Suppressor macrophage (primary cell): ENCODE results near the gene IGFBP2.

Experiments used
- DNase-seq, 4 experiments: peaks; one replicate each; pipeline ENCODE4 v3.0.0-alpha.2; 2020 to 2022

IGFBP2 gene

DNA sequence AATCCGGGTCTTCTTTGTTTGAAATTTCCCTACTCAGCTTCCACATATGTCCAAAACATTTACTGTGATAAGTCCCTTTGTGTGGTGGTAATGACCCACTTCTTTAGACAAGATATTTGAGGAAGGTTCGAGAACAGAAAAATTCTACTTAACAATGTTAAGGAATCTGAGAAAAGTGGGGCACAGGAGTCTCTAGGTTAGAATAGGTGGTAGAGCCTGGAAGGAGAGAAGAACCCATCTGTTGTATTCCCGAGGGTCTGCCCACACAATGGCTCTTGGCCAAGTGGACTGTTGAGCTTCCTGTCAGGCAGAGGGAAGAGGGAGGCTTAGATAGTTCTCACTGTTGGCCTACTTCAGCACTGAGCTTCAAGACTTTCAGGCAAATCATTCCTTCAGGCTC is 4.3 kb downstream of the IGFBP2 start:
- DNase-seq = no peak

- no peak for DNase-seq
These were observed 10.9 kb downstream of the IGFBP2 start for GRCh38 chr2:216643986-216644659.

DNA sequence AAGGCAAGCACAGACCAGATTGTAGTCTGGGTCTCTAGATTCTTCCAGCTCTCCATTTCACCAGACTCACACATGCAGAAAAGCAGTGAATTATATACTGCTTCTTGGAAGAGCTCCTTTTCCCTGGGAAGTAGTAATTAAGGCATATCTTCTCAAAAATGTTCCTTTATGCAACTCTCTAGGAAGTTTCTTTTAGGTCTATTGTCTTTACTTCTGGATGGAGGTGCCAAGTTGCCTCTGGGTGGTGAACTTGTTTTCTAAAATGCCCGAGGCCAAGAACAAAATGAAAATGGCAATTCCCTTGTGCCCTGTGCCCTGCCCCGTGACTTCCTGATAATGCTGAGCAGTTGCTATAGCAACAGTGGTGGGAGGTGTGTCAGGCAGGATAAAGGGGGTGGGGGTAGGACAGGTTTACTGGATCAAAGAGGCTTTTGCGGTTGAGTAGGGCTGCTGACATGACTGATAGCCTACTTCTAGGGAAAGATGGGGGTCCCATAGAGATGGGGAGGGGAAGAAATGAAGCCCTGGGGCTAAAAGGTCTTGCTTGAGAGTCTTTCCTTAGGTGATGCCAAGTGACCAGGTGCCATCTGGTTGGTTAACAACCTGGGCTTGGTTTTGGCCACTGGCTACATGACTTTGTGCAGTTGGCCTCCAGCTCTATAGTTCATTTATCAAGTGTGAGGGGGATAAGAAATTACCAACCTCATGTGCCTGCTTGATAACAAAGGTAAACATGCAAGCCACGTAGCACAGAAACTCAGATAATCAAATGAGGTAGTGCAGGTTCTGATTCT is 11.8 kb downstream of the IGFBP2 start:
- DNase-seq = no peak

- no peak for DNase-seq
These were observed 12.4 kb downstream of the IGFBP2 start for GRCh38 chr2:216645636-216645950.

DNA sequence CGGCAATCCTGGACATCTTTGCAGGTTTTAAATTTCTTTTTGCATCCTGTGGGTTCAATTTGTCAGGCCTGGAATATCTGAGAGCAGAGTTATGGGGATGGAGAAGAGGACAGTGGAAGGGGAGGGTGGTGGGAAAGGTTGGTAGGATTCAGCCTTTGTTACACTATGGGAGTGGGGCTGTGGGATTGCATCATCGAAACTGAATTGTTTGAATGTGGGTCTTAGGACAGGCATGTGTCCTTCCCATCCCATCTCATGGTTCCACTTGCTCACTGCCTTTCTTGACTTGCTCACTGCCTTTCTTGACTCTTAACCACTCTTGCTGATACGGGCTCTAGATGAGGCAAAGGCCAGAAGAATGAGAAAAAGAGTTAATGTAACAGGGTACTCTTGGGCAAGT is 12.9 kb downstream of the IGFBP2 start:
- DNase-seq = no peak

GRCh38 chr2:216648105-216648504 is 14.9 kb downstream of the IGFBP2 start:
- DNase-seq = no peak

DNA sequence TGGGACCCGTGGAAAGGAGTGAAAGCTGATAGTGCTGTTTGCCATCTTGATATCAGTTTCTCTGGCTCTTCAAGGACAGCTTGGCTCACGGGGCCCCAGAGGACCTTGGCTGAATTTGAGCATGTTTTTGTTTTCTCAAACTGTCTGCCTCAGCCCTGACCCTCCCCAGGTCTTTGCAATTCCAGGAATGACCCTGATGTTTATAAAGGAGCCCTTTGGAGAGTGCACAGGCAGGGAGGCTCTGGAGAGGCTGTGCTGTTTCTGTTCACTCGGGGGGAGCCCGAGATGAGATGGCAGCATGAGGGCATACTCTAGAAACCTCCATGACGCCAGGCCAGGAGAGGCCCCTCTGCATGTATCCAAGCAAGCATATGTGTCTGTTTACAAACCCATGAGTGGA is 16.4 kb downstream of the IGFBP2 start:
- no peak for DNase-seq

GRCh38 chr2:216650626-216651257 is 17.5 kb downstream of the IGFBP2 start:
- no peak for DNase-seq

DNA sequence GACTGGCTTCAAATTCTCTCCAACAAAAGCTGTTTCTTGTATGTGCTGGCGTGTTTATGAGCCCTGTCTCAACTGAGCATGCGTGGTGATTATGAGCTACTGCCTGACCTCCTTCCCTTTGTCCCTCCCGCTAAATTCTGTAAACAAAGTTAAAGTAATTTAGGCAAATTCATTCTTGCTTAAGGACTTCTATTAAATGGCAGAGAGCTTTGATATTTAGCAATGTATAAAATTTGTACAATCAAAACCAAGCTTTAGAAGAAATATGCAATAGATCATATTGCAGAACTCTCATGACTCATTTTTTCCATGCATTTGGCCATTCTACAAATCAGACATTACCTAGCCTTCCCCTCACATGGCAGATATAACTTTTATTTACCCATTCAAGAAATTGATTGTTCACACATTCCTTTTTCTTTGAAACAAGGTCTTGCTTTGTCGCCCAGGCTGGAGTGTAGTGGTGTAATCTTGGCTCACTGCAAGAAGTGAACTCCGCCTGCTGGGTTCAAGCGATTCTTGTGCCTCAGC is 18.2 kb downstream of the IGFBP2 start:
- DNase-seq = peak in 1 of 4 experiments; percentile 18

DNA sequence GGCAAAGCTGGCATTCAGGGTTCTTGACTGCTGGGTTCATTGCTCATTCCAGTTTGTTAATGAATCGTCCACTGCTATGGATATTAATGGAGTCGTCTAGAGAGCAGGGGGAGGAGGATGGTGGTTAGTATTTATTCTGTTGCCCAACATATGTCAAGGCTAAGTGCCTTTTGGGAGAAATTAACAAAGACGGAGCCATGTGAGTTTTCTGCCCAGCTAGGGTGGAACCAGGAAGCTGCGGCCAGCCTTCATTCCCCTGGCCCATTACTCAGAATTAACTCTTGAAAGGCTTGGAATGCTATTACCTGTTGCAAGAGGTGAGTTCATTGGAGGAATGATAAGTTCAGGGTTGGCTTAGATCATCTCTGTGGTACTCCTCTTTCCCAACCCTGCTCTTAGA is 19.3 kb downstream of the IGFBP2 start:
- no peak for DNase-seq

DNA sequence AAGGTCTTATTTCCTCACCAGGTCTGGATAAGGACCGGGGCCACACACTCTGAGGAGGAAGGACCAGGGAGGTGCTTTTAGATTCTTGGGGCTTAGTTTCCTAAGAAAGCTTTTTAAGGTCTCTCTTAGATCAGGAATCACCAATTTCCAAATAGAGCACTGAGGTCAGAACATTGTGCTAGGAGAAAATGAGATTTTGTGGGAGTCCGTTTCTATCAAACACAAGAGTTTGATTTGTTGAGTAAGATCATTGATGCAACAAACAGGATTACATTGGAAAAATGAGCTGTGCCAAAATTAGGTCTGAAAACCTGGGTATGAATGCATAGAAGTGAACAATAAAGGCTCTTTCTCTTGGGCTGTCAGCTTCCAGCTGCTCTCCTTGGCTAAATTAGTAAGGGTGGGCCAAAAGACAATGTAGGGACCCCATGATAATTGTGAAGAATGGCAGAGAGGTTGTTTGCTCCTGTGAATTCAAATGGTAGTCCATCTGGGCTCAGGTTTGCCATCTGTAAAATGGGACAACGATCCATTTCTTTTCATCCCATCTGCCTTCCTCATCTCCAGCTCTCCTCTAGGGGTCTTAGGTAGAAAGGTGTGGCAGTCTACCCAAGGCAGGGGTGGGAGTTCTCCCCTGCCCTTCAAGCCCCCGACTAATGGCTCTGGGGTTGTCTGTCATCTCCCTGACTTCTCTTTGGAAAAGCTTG is 20.0 kb downstream of the IGFBP2 start:
- DNase-seq = no peak

- no peak for DNase-seq
These were observed 20.7 kb downstream of the IGFBP2 start for GRCh38 chr2:216653931-216654365.

DNA sequence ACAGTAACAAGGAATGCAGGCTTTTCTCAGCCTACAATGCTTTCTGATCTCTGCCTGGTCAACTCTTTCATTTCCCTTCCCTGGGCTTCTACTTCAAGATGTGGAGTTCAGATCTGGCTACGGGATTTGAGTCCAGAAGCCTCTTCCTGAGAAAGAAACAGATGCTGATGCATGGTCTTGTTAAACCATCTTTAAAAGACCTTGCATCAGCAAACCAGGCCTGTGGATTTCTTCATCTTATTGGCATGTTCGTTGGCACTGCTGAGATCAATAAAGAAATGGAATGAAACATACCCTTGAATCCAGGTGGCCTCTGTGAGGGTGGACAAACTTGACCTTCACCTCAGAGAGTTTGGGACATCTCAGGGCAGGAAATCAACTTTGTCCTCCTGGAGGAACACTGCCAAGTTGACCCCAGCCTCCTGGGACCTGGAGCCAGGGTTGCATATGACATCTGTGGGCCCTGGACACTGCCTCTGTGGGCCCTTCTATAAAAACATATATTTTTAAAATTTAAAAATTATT is 21.4 kb downstream of the IGFBP2 start:
- DNase-seq = no peak

GRCh38 chr2:216657086-216657855 is 24.1 kb downstream of the IGFBP2 start:
- DNase-seq = no peak

GRCh38 chr2:216657980-216658379 is 24.8 kb downstream of the IGFBP2 start:
- no peak for DNase-seq

DNA sequence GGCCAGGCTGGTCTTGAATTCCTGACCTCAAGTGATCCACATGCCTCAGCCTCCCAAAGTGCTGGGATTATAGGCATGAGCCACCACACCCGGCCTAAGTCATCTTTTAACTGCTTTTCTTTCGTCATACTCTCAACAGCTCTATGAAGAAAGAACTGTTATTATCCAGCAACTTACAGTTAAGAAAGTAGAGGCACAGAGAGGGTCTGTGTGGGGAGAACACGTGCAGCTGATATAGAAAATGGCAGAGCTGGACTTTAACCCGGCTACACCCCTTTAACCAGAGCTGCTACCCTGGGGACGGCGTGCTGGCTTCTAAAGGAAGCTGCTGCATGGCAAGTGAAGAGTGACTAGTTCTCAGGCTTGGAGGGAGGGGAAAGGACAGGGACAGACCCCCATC is 25.5 kb downstream of the IGFBP2 start:
- no peak for DNase-seq

DNA sequence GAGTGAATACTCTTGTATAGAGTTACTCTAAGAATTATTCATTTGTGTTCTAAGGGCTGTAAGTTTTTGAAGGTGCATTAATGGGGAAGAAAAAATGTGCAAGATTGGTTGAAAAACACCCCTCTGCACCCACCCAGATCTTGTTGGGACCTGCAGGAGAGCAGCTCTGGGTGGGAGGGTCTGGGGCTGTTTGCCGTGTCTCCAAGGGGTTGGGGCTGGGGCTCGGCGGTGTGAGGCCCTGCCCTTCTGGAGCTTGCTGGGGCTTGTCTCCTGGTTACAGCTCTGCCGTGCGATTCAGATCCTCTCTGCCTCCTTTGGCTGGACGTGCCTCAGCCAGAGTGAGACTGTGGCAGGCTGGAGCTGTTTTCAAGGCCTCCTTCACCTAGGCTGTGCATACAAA is 26.1 kb downstream of the IGFBP2 start:
- no peak for DNase-seq

GRCh38 chr2:216660496-216660895 is 27.3 kb downstream of the IGFBP2 start:
- no peak for DNase-seq

- DNase-seq = no peak
These were observed 27.8 kb downstream of the IGFBP2 start for GRCh38 chr2:216661051-216661450.

- DNase-seq = peak in 2 of 4 experiments; percentile 13 to 35
These were observed 28.6 kb downstream of the IGFBP2 start for GRCh38 chr2:216661639-216662375.

DNA sequence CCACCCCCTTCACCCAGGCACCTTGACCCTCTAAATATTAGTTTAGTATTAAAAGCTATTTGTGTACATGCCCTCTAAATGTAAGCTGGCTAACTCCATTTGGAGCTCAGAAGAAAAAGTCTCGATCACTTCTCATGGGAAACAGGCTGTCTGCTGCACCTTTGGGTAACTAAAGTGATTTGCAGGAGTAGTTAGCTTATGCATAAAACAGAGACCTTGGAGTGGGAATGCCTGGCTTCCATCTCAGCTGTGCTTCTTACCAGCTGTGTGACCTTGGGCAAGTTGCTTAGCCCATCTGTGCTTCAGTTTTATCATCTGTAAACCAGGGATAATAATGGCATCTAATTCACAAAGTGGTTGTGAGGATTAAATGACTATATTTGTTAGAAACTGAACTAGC is 29.9 kb downstream of the IGFBP2 start:
- DNase-seq = no peak
